ENCODE measurements around the gene FANCC.
"Not testable (repeated sequence)": the region's sequence is repeated elsewhere in the genome, so short reads cannot be mapped to it uniquely, and the experiment has no call there.

The FANCC gene

DNA sequence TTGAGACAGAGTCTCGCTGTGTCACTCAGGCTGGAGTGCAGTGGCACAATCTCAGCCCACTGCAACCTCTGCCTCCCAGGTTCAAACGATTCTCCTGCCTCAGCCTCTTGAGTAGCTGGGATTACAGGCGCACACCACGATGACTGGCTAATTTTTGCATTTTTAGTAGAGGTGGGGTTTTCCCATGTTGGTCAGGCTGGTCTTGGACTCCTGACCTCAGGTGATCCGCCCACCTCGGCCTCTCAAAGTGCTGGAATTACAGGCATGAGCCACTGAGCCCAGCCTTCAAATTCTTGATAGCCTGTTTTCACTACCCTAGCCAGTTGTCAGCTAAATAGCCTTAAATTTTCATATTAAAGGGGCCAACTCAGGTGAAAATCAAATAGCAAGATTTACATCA lies 11.6 kb upstream of the FANCC start:
- not testable (repeated sequence) for FAIRE-seq

- no peak for FAIRE-seq
Measured at GRCh38 chr9:95327239-95327865, 9.8 kb upstream of the FANCC start.

GRCh38 chr9:95325221-95325620 lies 7.7 kb upstream of the FANCC start:
- no peak for FAIRE-seq

DNA sequence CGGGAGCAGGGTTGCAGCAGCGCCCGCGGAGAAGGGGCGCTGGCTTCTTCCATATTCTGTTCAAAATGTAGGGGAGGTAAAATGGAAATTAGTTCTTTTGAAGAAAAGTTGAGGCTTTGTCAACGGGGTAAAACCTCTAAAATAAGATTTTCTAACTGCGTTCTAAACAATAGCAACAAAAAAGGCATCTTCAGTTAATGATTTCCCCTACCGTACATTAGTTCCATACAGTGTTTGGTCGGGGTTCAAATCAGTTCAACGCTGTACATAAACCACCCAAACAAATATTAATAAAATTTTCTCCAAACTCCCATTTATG lies 343 bp upstream of the FANCC start:
- no peak for FAIRE-seq

GRCh38 chr9:95316794-95317118 lies 753 bp downstream of the FANCC start:
- no peak for FAIRE-seq

DNA sequence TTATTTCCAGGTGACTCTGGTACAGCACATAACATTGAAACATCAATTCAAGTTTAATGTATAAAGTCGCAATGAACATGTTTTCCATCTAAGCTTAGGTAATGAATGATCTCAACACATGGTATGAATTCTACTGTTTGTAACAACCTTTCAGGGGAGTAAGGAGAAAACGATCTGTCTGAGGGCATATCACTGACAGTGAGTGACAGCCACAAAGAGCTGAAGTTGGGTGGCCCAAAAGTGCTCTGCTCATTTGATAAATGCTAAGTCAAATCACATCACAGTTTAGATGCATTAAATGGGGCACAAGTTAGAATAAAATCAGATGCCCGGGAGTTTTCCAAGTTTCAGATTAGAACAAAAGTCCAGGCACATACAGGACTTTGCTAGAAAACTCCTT lies 1.2 kb downstream of the FANCC start:
- FAIRE-seq, result no peak

DNA sequence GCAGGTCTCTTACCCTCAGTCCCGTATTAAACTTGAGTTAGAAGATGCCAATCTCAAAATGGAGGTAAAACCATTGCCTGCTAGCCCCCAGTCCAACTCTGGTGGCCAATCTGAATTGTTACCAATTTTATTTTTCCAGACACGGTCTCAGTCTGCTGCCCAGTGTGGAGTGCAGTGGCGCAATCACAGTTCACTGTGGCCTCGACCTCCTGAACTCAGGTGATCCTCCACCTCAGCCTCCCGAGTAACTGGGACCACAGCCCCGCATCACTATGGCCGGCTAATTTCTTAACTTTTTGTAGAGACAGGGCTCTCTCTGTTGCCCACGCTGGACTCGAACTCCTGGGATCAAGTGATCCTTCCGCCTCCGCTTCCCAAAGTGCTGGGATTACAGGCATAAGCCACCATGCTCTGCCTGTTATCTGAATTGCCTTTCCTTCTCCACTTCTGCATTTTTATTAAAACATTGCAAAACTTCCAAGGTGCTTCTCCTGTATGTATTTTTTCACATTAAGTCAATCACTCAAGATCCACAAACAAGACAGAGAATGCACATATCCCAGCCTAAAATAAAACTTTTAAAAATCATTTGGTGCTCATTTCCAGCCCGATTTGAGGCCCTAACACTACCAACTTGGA lies 2.3 kb downstream of the FANCC start:
- no peak for FAIRE-seq

DNA sequence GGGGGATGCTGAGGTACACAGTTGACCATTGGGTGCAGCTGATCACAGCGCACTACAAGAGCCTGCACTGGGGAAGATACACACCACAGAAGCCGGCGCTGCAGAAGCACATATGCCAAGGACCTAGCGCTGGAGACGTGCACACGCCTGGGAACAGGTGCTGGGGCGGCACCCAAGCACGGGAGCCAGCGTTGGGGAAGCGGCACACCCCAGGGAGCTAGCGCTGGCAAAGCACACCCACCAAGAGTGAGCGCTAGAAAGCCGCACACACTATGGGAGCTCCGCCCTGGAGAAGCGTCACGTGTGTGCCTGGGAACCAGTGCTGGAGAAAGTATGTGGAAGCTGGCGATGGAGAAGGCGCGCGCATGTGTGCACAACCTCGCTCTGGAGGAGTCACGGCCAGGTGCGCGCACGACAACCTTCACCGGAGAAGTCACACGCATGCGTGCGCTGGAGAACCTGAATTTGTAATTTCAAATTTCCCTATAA lies 4.5 kb downstream of the FANCC start:
- no peak for FAIRE-seq

DNA sequence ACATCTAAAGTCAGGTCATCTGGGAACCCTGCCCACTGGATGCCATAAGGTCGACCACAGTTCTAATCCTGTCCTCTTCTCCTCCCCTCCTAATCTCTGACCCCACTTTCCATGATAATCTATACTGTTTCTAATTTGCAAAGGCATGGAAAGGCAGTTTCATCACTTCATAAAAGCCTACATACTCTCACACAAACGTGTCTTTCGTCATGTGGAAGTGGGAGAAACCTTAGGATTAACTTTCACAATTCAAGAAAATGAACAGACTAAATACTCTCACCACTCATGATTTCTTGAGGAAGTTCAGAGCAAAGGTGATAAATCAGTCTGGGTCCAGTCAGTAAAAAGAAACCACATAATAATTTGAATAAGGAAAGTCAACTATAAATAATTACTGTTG lies 5.5 kb downstream of the FANCC start:
- FAIRE-seq, result no peak

- no peak for FAIRE-seq
Measured at GRCh38 chr9:95307538-95307937, 10.0 kb downstream of the FANCC start.

GRCh38 chr9:95306819-95307218 lies 10.7 kb downstream of the FANCC start:
- FAIRE-seq, result no peak

DNA sequence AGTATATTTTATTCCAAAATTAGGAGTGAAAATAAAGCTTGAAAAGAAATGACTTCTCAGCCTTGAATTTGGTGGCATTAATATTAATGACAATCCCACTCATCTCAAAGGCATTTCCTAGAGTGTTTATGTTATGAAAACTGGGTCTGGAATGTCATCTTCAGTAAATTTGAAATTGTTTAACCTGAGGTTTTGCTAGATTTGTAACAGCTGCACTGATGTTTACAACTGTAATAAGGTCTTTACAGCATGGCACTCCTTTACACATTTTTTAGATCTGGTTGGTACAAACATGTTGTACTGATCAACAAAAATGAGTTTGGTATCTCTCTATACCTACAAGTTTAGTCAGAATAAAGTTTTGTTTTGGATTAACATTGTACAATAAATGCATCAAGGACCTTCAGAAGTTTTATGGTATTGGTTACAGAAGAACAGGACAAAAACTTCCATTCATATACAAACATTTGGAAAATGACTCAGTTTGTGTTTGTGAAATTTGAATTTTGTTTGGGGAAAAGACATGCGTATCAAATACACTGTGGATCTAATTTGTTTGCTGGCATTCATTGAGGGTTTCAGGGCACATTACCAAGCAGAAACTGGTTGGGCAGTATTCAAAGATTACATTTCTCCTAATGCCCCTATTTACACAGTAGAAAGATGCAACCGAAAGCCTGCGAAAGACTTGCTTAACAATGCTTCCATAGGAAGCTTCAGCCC lies 11.6 kb downstream of the FANCC start:
- FAIRE-seq, result no peak

GRCh38 chr9:95302479-95302878 lies 15.0 kb downstream of the FANCC start:
- no peak for FAIRE-seq

- FAIRE-seq, result no peak
Measured at GRCh38 chr9:95297760-95298159, 19.7 kb downstream of the FANCC start.

DNA sequence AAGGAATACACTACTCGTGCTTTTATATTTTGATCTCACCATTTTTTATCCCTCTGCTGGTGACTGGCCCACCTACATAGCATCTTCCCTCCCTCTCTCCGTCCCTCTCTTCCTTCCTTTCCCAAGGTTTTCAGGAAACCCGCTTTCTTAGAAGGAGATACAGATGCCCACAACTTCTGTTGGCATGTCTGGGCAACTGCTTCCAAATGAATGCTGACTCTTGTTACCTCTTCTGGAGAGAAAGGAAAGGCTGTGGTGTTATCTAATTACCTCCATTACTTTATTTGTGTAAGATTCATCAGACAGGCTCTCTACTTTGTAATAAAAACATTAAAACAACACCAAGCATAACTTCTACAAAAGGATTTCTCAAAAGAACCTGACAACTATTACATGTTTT lies 20.2 kb downstream of the FANCC start:
- FAIRE-seq, result no peak

GRCh38 chr9:95296761-95297160 lies 20.7 kb downstream of the FANCC start:
- no peak for FAIRE-seq

DNA sequence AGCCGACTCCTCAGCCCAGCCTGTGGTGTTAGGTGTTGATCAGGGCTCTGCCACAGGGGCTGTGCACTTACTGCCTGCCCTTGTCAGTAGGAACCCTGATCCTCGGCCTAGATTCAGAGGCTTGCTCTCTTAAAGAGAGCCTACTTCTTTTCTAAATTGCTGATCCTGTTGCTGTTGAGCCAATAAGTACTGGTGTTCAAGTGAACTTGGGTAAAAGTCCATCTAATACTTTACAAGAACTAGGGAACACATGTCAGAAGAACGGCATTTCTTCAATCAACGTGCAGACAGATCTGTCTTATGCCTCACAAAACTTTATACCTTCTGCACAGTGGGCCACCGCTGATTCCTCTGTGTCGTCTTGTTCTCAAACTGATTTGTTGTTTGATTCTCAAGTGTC lies 24.2 kb downstream of the FANCC start:
- FAIRE-seq, result not testable (repeated sequence)

- FAIRE-seq, result no peak
Measured at GRCh38 chr9:95292226-95292625, 25.3 kb downstream of the FANCC start.

- no peak for FAIRE-seq
Measured at GRCh38 chr9:95286151-95286550, 31.4 kb downstream of the FANCC start.

GRCh38 chr9:95285307-95285706 lies 32.2 kb downstream of the FANCC start:
- no peak for FAIRE-seq

DNA sequence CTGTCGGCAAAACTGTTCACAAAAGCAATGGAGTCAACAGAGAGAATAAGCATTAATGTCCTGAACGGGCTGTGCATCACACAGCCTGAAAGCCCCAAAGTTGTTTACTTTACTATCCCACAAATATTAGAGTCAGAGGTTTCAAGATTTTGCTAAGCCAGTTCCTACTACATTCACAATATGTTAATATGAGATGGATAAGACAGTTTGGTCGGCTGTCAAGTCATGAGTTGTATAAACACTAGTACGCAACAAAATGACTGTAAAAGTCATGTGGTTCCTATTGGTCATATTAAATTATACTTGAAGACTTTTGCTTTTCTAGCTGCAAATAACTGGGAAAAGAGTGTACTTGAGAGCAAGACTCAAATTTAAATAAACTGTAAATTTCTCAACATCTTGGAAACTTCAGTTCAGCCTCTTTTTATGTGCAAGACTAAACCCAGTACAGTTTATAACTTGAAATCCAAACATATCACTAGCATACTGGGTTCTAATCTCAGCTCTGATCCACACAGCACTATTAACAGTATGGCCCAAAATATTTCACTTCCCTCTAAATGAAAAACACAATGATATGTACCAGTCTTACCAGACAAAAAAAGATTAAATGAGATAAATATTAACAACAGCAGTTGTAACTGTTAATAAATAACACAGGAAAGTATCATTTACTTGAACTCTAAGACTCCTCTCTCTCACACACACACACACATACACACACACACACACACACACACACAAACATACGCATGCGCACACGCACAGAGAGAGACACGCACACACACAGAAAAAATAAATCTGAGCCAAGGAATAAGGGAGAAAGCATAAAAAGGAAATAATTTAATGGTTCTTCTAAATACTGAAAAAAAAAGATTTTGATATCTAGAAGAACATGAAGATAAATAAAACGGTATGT lies 33.1 kb downstream of the FANCC start:
- FAIRE-seq, result no peak

GRCh38 chr9:95283673-95284072 lies 33.8 kb downstream of the FANCC start:
- FAIRE-seq, result no peak

- no peak for FAIRE-seq
Measured at GRCh38 chr9:95282332-95282731, 35.2 kb downstream of the FANCC start.

Data from A204.1 (cell line).